Cardiac muscle cell (in vitro differentiated cells and primary cell): ENCODE data around the gene TWNK. TPM values are rescaled to one million over a fixed set of nuclear protein-coding genes. Genes with fewer than 3 reads are reported as not detected.

Experiments
- DNase-seq, 2 donors: peaks; one replicate each; pipeline versions ENCODE4 v3.0.0 to v3.0.0-alpha.2; 2010 to 2017; ENCODE audit warnings: low read depth in 1 of 2, low spot score in 1 of 2
- H3K27ac ChIP-seq: fragments of 200-600 bp; sonication (generic); 2 replicates; pipeline ENCODE4 v1.5.1; 2016
- H3K27me3 ChIP-seq: fragments of 200-600 bp; sonication (generic); 2 replicates; pipeline ENCODE4 v1.6.0; 2016; ENCODE audit warnings: control low read depth
- H3K36me3 ChIP-seq: fragments of 200-600 bp; sonication (generic); 2 replicates; pipeline ENCODE4 v1.5.1; 2016; ENCODE audit warnings: control low read depth
- H3K4me1 ChIP-seq: fragments of 200-600 bp; sonication (generic); 2 replicates; pipeline ENCODE4 v1.8.1; 2017; ENCODE audit warnings: low read depth, mild to moderate bottlenecking, mixed run types
- H3K4me3 ChIP-seq: fragments of 200-600 bp; sonication (generic); 2 replicates; pipeline ENCODE4 v1.5.1; 2016; ENCODE audit warnings: mild to moderate bottlenecking
- H3K9me3 ChIP-seq: fragments of 200-600 bp; sonication (generic); 2 replicates; pipeline ENCODE4 v1.5.1; 2017; ENCODE audit warnings: low read depth, mild to moderate bottlenecking, control low read depth
- CTCF ChIP-seq: IDR thresholded peaks from 2 replicates; pipeline ENCODE4 v1.5.1; 2012; ENCODE audit warnings: low read depth, mild to moderate bottlenecking, low read length
- polyA plus RNA-seq: library from polyadenylated mRNA; unstranded; fragments of >200 nt; fragmentation: Nextera tagmentation; extraction: Ambion mirVana; gene quantifications from 2 replicates; pipeline ENCODE4 v1.2.1, GENCODE V29; 2016
- total RNA-seq: library from RNA; depleted of rRNA; stranded (reverse); fragments of >200 nt; gene quantifications from 2 replicates; pipeline ENCODE4 v1.2.3, GENCODE V29; 2016

TWNK gene
- total and polyA plus RNA-seq, 2 experiments from 2014 or later = 6.9 to 7.6 TPM

- peak; percentile 97 for DNase-seq
- no peaks in the 10 kb centered on the region for H3K36me3 ChIP-seq
- TF ChIP-seq CTCF = no peak
- peak overlapping the region; percentile 91 for H3K27ac ChIP-seq
- H3K27me3 ChIP-seq = peaks cover 31% of the 10 kb centered on the region
- peak overlapping the region; percentile 50 for H3K4me3 ChIP-seq
- H3K9me3 ChIP-seq = no peaks in the 10 kb centered on the region
- H3K4me1 ChIP-seq = peaks cover 5% of the 10 kb centered on the region
Measured at GRCh38 chr10:101042667-101043362, 55.5 kb downstream of the TWNK start.

- DNase-seq = no peak
- peaks cover 36% of the 10 kb centered on the region for H3K27me3 ChIP-seq
- no peak for TF ChIP-seq CTCF
- peak overlapping the region; percentile 50 for H3K4me3 ChIP-seq
- no peaks in the 10 kb centered on the region for H3K36me3 ChIP-seq
- peak overlapping the region; percentile 91 for H3K27ac ChIP-seq
- no peaks in the 10 kb centered on the region for H3K9me3 ChIP-seq
- peaks cover 5% of the 10 kb centered on the region for H3K4me1 ChIP-seq
Measured at GRCh38 chr10:101043363-101043707, 56.0 kb downstream of the TWNK start.

Other genes starting within 250 kb of the TWNK start
- not detected in 2 replicates for gene PAX2, start 242.0 kb upstream of the TWNK start, total RNA-seq
- gene PAX2, start 242.0 kb upstream of the TWNK start, polyA plus RNA-seq = not detected in 2 replicates
- 29.8 and 37.8 TPM in 2 replicates for gene SLF2, start 74.6 kb upstream of the TWNK start, total RNA-seq
- gene SLF2, start 74.6 kb upstream of the TWNK start, polyA plus RNA-seq = 33.7 and 36.6 TPM in 2 replicates
- 8.1 and 18.1 TPM in 2 replicates for gene SEMA4G, start 18.0 kb upstream of the TWNK start, total RNA-seq
- gene SEMA4G, start 18.0 kb upstream of the TWNK start, polyA plus RNA-seq = 7.0 and 10.6 TPM in 2 replicates
- 91.8 and 114 TPM in 2 replicates for gene MRPL43, start within 50 bp of the TWNK start, total RNA-seq
- gene MRPL43, start within 50 bp of the TWNK start, polyA plus RNA-seq = 128 and 131 TPM in 2 replicates
- 156 and 168 TPM in 2 replicates for gene LZTS2, start 12.3 kb downstream of the TWNK start, total RNA-seq
- 128 and 129 TPM in 2 replicates for gene LZTS2, start 12.3 kb downstream of the TWNK start, polyA plus RNA-seq
- gene PDZD7, start 43.6 kb downstream of the TWNK start, total RNA-seq = 1.3 and 4.5 TPM in 2 replicates
- gene PDZD7, start 43.6 kb downstream of the TWNK start, polyA plus RNA-seq = 2.4 and 7.7 TPM in 2 replicates
- 32.7 and 37.8 TPM in 2 replicates for gene SFXN3, start 43.7 kb downstream of the TWNK start, total RNA-seq
- 23.3 and 23.4 TPM in 2 replicates for gene SFXN3, start 43.7 kb downstream of the TWNK start, polyA plus RNA-seq
- 50.1 and 52.9 TPM in 2 replicates for gene KAZALD1, start 74.4 kb downstream of the TWNK start, total RNA-seq
- 18.2 and 27.5 TPM in 2 replicates for gene KAZALD1, start 74.4 kb downstream of the TWNK start, polyA plus RNA-seq
- 2.2 and 2.9 TPM in 2 replicates for gene TLX1, start 143.8 kb downstream of the TWNK start, total RNA-seq
- 1.9 and 2.3 TPM in 2 replicates for gene TLX1, start 143.8 kb downstream of the TWNK start, polyA plus RNA-seq
- gene LBX1, start 241.9 kb downstream of the TWNK start, total RNA-seq = not detected in 2 replicates
- gene LBX1, start 241.9 kb downstream of the TWNK start, polyA plus RNA-seq = not detected in 2 replicates